CD14-positive monocyte (primary cell): ENCODE data around the gene BRPF1. TPM values are rescaled to one million over a fixed set of nuclear protein-coding genes. Genes with fewer than 3 reads are reported as not detected.

Experiments used
- DNase-seq, 3 donors: peaks; one replicate each; pipeline ENCODE4 v3.0.0-alpha.2; 2011 to 2022
- H2AFZ ChIP-seq: 2 replicates; pipeline ENCODE4 v1.6.0; 2012; ENCODE audit warnings: mild to moderate bottlenecking, low read depth, low read length, inconsistent platforms; ENCODE audit not compliant: insufficient read depth, poor library complexity, severe bottlenecking
- H3K27ac ChIP-seq, 2 donors: 1 replicate in 1 of 2; 2 replicates in 1 of 2; pipeline ENCODE4 v1.5.1; 2012 to 2013; ENCODE audit warnings: low read length in 2 of 2, control low read depth in 1 of 2, inconsistent platforms in 1 of 2, low read depth in 1 of 2, mild to moderate bottlenecking in 1 of 2
- H3K27me3 ChIP-seq, 2 donors: one replicate each; pipeline versions ENCODE4 v1.6.0 to v1.6.1; 2011 to 2013; ENCODE audit warnings: low read length in 2 of 2; ENCODE audit not compliant: control insufficient read depth in 2 of 2, insufficient read depth in 2 of 2
- H3K36me3 ChIP-seq, 2 donors: replicated peaks in 1 of 2; 1 replicate in 1 of 2; 2 replicates in 1 of 2; pipeline versions ENCODE4 v1.5.1 to v1.6.1; 2012 to 2013; ENCODE audit warnings: low read length in 2 of 2, control low read depth in 1 of 2, inconsistent platforms in 1 of 2, mild to moderate bottlenecking in 1 of 2; ENCODE audit not compliant: insufficient read depth in 2 of 2, control insufficient read depth in 1 of 2
- H3K4me1 ChIP-seq, 2 donors: 1 replicate in 1 of 2; 2 replicates in 1 of 2; pipeline versions ENCODE4 v1.5.1 to v1.6.1; 2012 to 2013; ENCODE audit warnings: low read length in 2 of 2, control low read depth in 1 of 2, inconsistent platforms in 1 of 2, mild to moderate bottlenecking in 1 of 2, moderate library complexity in 1 of 2; ENCODE audit not compliant: insufficient read depth in 2 of 2, control insufficient read depth in 1 of 2
- H3K4me2 ChIP-seq: replicated peaks from 2 replicates; pipeline ENCODE3; 2012; ENCODE audit warnings: low read length, moderate library complexity, mild to moderate bottlenecking; ENCODE audit not compliant: poor library complexity, severe bottlenecking; ENCODE audit errors: extremely low read depth
- H3K4me3 ChIP-seq, 3 experiments: fragments of 200-600 bp in 1 of 3; sonication (generic) in 1 of 3; replicated peaks in 1 of 3; 1 replicate in 2 of 3; 2 replicates in 1 of 3; pipeline ENCODE4 v1.5.1; 2011 to 2013; ENCODE audit warnings: low read length in 3 of 3, mild to moderate bottlenecking in 3 of 3, control low read depth in 2 of 3, low read depth in 2 of 3, inconsistent platforms in 1 of 3, moderate library complexity in 1 of 3
- H3K79me2 ChIP-seq: 2 replicates; pipeline ENCODE4 v1.6.0; 2012; ENCODE audit warnings: mild to moderate bottlenecking, control low read depth, inconsistent platforms, low read length, moderate library complexity; ENCODE audit not compliant: insufficient read depth
- H3K9ac ChIP-seq: 2 replicates; pipeline ENCODE4 v1.6.0; 2017; ENCODE audit warnings: low read length, mild to moderate bottlenecking; ENCODE audit not compliant: insufficient read depth, poor library complexity, severe bottlenecking
- H3K9me3 ChIP-seq, 2 donors: replicated peaks in 1 of 2; 1 replicate in 1 of 2; 2 replicates in 1 of 2; pipeline versions ENCODE4 v1.5.1 to v1.6.1; 2012 to 2013; ENCODE audit warnings: low read length in 2 of 2, control low read depth in 1 of 2; ENCODE audit not compliant: control insufficient read depth in 1 of 2, insufficient read depth in 1 of 2
- H4K20me1 ChIP-seq: 2 replicates; pipeline ENCODE4 v1.6.0; 2012; ENCODE audit warnings: mild to moderate bottlenecking, low read length, control low read depth, moderate library complexity; ENCODE audit not compliant: insufficient read depth
- H3K27ac Mint-ChIP-seq, 7 donors: one replicate each; pipeline ENCODE4 v1.8.0; 2020; ENCODE audit warnings: mild to moderate bottlenecking in 7 of 7, mixed read lengths in 7 of 7, moderate library complexity in 6 of 7, inconsistent platforms in 2 of 7
- H3K27me3 Mint-ChIP-seq, 3 donors: one replicate each; pipeline ENCODE4 v1.8.0; 2021 to 2022; ENCODE audit warnings: low read depth in 3 of 3, mild to moderate bottlenecking in 3 of 3, mixed read lengths in 3 of 3, moderate library complexity in 3 of 3, inconsistent platforms in 1 of 3
- H3K36me3 Mint-ChIP-seq, 2 donors: one replicate each; pipeline ENCODE4 v1.8.0; 2020; ENCODE audit warnings: mixed read lengths in 2 of 2, inconsistent platforms in 1 of 2, mild to moderate bottlenecking in 1 of 2
- H3K4me1 Mint-ChIP-seq: one replicate; pipeline ENCODE4 v1.8.0; 2020; ENCODE audit warnings: mild to moderate bottlenecking, mixed read lengths
- H3K4me3 Mint-ChIP-seq, 2 donors: one replicate each; pipeline ENCODE4 v1.8.0; 2020; ENCODE audit warnings: mild to moderate bottlenecking in 2 of 2, mixed read lengths in 2 of 2, moderate library complexity in 1 of 2
- H3K9me3 Mint-ChIP-seq, 7 donors: one replicate each; pipeline ENCODE4 v1.8.0; 2020 to 2022; ENCODE audit warnings: mixed read lengths in 7 of 7, mild to moderate bottlenecking in 6 of 7, moderate library complexity in 6 of 7, inconsistent platforms in 2 of 7
- CTCF ChIP-seq: fragments of 200-600 bp; IDR thresholded peaks from one replicate; pipeline ENCODE4 v1.8.0; 2022; ENCODE audit warnings: antibody characterized with exemption, mild to moderate bottlenecking
- WGBS: methylation state at CpG from one replicate; pipeline ENCODE4 v1.1.5; 2013; ENCODE audit warnings: missing lambda C conversion rate; ENCODE audit not compliant: insufficient coverage; 5-methylcytosine and 5-hydroxymethylcytosine counted together
- intact Hi-C, 2 donors: fragments of 100-400 bp; cut with micrococcal nuclease; formaldehyde crosslinking; loops; one replicate each; pipeline versions ENCODE4 v1.15.0 to v1.15.1; 2023
- polyA plus RNA-seq, 3 donors: library from polyadenylated mRNA; depleted of rRNA in 1 of 3; unstranded in 2 of 3; stranded (reverse) in 1 of 3; fragments of 300-500 nt in 2 of 3; fragments of >200 nt in 1 of 3; fragmentation: Illumina TruSeq in 2 of 3; gene quantifications; 1 replicate in 2 of 3; 2 replicates in 1 of 3; pipeline ENCODE4 v1.2.3, GENCODE V29; 2012 to 2021

BRPF1 gene
- polyA plus RNA-seq, 3 donors = 5.1 to 22.5 (median 10.4) TPM

GRCh38 chr3:9721700-9722060, 9.9 kb upstream of the BRPF1 start:
- Mint-ChIP-seq H3K4me3 (no peak overlapping the region), H3K27ac (peak overlapping the region in 2 of 7 donors; percentile 11 to 73)
- no peak overlapping the region for H3K9ac ChIP-seq

GRCh38 chr3:9725775-9726515, 5.6 kb upstream of the BRPF1 start:
- peaks cover 32% of the 10 kb centered on the region for H3K4me1 Mint-ChIP-seq
- H3K27ac Mint-ChIP-seq = no peak overlapping the region

More at GRCh38 chr3:9721700-9722060, 9.9 kb upstream of the BRPF1 start:
- TF ChIP-seq CTCF = no peak
- peaks cover 17 to 29% of the 10 kb centered on the region in 2 donors for H3K4me1 ChIP-seq
- no peaks in the 10 kb centered on the region for H3K79me2 ChIP-seq
- peak overlapping the region; percentile 60 for H2AFZ ChIP-seq
- peak in 1 of 3 donors; percentile 10 for DNase-seq
- no peaks in the 10 kb centered on the region for H4K20me1 ChIP-seq
- no peaks in the 10 kb centered on the region for H3K27me3 ChIP-seq
- H3K4me3 ChIP-seq = no peak overlapping the region
- intact Hi-C loops = no loop called here
- no peaks in the 10 kb centered on the region for H3K9me3 Mint-ChIP-seq
- peaks cover 0 to 1% (median 0%) of the 10 kb centered on the region in 3 donors for H3K27me3 Mint-ChIP-seq
- no peaks in the 10 kb centered on the region for H3K9me3 ChIP-seq
- no peaks in the 10 kb centered on the region for H3K36me3 ChIP-seq
- H3K36me3 Mint-ChIP-seq = no peaks in the 10 kb centered on the region
- peaks cover 29% of the 10 kb centered on the region for H3K4me1 Mint-ChIP-seq
- 58% methylated on average over 2 of the region's 2 CpGs for WGBS
- H3K4me2 ChIP-seq = no peak overlapping the region
- no peak overlapping the region for H3K27ac ChIP-seq

More at GRCh38 chr3:9725775-9726515, 5.6 kb upstream of the BRPF1 start:
- H3K4me3 Mint-ChIP-seq = no peak overlapping the region
- Histone ChIP-seq H3K36me3 (no peaks in the 10 kb centered on the region), H3K4me1 (peaks cover 22 to 32% of the 10 kb centered on the region in 2 donors), H3K79me2 (no peaks in the 10 kb centered on the region), H3K9ac (no peak overlapping the region), H3K9me3 (no peaks in the 10 kb centered on the region), H3K4me2 (no peak overlapping the region), H3K27me3 (no peaks in the 10 kb centered on the region), H3K4me3 (no peak overlapping the region), H4K20me1 (no peaks in the 10 kb centered on the region), H3K27ac (no peak overlapping the region), H2AFZ (no peak overlapping the region)
- no peak for TF ChIP-seq CTCF
- intact Hi-C loops = loop anchor here in 1 of 2 donors (1.0 kb wide), 1 partner anchor 8 kb away; no protein-coding TSS in a partner anchor
- peaks cover 0 to 1% (median 0%) of the 10 kb centered on the region in 3 donors for H3K27me3 Mint-ChIP-seq
- no peaks in the 10 kb centered on the region for H3K36me3 Mint-ChIP-seq
- DNase-seq = no peak
- H3K9me3 Mint-ChIP-seq = no peaks in the 10 kb centered on the region
- WGBS = 100% methylated on average over 4 of the region's 4 CpGs
